ENCODE data around the gene UQCRFS1. TPM values are rescaled to one million over a fixed set of nuclear protein-coding genes. Genes with fewer than 3 reads are reported as not detected.

UQCRFS1 gene
- total RNA-seq, 4 donors from 2014 or later = 24.8 to 60.8 (median 45.3) TPM

GRCh38 chr19:29187676-29188075, 25.3 kb downstream of the UQCRFS1 start:
- no peak for DNase-seq
- TF ChIP-seq CTCF (IDR thresholded peaks at IDR 0.05) = no peak
- no peak for TF ChIP-seq POLR2A (IDR thresholded peaks at IDR 0.05)
- no peak overlapping the region for H3K27ac ChIP-seq
- no peaks in the 10 kb centered on the region for H3K27me3 ChIP-seq
- no peaks in the 10 kb centered on the region for H3K36me3 ChIP-seq
- no peak overlapping the region for H3K4me3 ChIP-seq
- H3K4me1 ChIP-seq = no peaks in the 10 kb centered on the region
- no peaks in the 10 kb centered on the region for H3K9me3 ChIP-seq

- TF ChIP-seq POLR2A (IDR thresholded peaks at IDR 0.05) (no peak), CTCF (IDR thresholded peaks at IDR 0.05) (no peak)
- no peaks in the 10 kb centered on the region for H3K9me3 ChIP-seq
- H3K36me3 ChIP-seq = no peaks in the 10 kb centered on the region
- no peak overlapping the region for H3K27ac ChIP-seq
- no peaks in the 10 kb centered on the region for H3K27me3 ChIP-seq
- DNase-seq = no peak
- no peak overlapping the region for H3K4me3 ChIP-seq
- H3K4me1 ChIP-seq = no peaks in the 10 kb centered on the region
Observed at GRCh38 chr19:29185427-29185826, 27.5 kb downstream of the UQCRFS1 start.

DNA sequence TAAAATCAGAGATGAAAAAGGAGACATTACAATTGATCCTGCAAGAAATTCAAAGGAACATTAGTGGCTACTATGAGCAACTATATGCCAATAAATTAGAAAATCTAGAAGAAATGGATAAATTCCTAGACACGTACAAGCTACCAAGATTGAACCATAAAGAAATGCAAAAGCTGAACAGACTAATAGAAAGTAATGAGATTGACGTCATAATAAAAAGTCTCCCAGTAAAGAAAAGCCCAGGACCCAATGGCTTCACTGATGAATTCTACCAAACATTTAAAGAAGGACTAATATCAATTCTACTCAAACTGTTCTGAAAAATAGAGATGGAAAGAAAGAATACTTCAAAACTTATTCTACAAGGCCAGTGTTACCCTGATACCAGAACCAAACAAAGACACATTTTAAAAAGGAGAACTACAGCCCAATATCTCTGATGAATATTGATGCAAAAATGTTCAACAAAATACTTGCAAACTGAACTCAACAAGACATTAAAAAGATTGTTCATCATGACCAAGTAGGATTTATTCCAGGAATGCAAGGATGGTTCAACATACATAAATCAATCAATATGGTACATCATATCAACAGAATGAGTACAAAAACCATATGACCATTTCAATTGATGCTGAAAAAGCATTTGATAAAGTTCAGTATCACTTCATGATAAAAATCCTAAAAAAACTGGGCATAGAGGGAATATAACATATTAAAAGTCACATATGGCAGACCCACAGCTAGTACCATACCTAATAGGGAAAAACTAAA, 35.8 kb downstream of the UQCRFS1 start:
- TF ChIP-seq POLR2A (IDR thresholded peaks at IDR 0.05) (no peak), CTCF (IDR thresholded peaks at IDR 0.05) (no peak)
- Histone ChIP-seq H3K27me3 (no peaks in the 10 kb centered on the region), H3K27ac (no peak overlapping the region), H3K4me1 (no peaks in the 10 kb centered on the region), H3K4me3 (no peak overlapping the region), H3K9me3 (peaks cover 0 to 13% (median 2%) of the 10 kb centered on the region in 4 donors), H3K36me3 (no peaks in the 10 kb centered on the region)
- DNase-seq = no peak

GRCh38 chr19:29173896-29174295, 39.1 kb downstream of the UQCRFS1 start:
- TF ChIP-seq CTCF (IDR thresholded peaks at IDR 0.05) (no peak), POLR2A (IDR thresholded peaks at IDR 0.05) (no peak)
- Histone ChIP-seq H3K27me3 (no peaks in the 10 kb centered on the region), H3K4me1 (no peaks in the 10 kb centered on the region), H3K27ac (no peak overlapping the region), H3K36me3 (no peaks in the 10 kb centered on the region), H3K9me3 (peaks cover 0 to 13% (median 2%) of the 10 kb centered on the region in 4 donors), H3K4me3 (no peak overlapping the region)
- no peak for DNase-seq

DNA sequence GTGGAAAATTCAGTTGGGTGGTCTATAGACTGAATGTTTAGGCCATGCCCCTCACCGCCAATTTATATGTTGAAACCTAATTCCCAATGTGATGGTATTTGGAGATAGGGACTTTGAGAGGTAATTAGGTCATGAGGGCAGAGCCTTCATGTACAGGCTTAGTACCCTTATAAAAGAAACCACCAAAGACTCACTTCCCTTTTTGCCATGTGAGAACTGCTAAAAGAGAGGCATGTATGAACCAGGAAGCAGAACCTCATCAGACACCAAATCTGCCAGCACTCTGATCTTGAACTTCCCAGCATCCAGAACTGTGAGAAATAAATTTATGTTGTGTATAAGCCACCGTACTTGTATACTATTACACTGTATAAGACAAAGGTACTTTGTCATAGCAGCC, 40.6 kb downstream of the UQCRFS1 start:
- no peak overlapping the region for H3K4me3 ChIP-seq
- no peak for DNase-seq
- TF ChIP-seq POLR2A (IDR thresholded peaks at IDR 0.05) = no peak
- TF ChIP-seq CTCF (IDR thresholded peaks at IDR 0.05) = no peak
- peaks cover 0 to 3% (median 0%) of the 10 kb centered on the region in 4 donors for H3K9me3 ChIP-seq
- no peaks in the 10 kb centered on the region for H3K4me1 ChIP-seq
- no peaks in the 10 kb centered on the region for H3K36me3 ChIP-seq
- no peak overlapping the region for H3K27ac ChIP-seq
- H3K27me3 ChIP-seq = no peaks in the 10 kb centered on the region

All from Peyer's patch (tissue), 4 donors.